Osteoblast (primary cell): ENCODE data around the gene MYO5C. TPM values are rescaled to one million over a fixed set of nuclear protein-coding genes. Genes with fewer than 3 reads are reported as not detected.

Experiments
- DNase-seq: peaks from one replicate; pipeline ENCODE4 v3.0.0; 2011; ENCODE audit warnings: low spot score, mixed read lengths; ENCODE audit not compliant: insufficient read length; ENCODE audit errors: missing footprints
- H2AFZ ChIP-seq: 2 replicates; pipeline ENCODE4 v1.6.0; 2011; ENCODE audit warnings: mild to moderate bottlenecking, low read length
- H3K27ac ChIP-seq: 2 replicates; pipeline ENCODE4 v1.5.1; 2011; ENCODE audit warnings: mild to moderate bottlenecking, low read depth, low read length, moderate library complexity
- H3K27me3 ChIP-seq: 2 replicates; pipeline ENCODE4 v1.6.0; 2012; ENCODE audit warnings: mild to moderate bottlenecking, control low read depth, inconsistent platforms, low read length, moderate library complexity; ENCODE audit not compliant: insufficient read depth
- H3K36me3 ChIP-seq: 2 replicates; pipeline ENCODE4 v1.5.1; 2011; ENCODE audit warnings: mild to moderate bottlenecking, low read length, control low read depth, moderate library complexity; ENCODE audit not compliant: insufficient read depth
- H3K4me1 ChIP-seq: 2 replicates; pipeline ENCODE4 v1.5.1; 2011; ENCODE audit warnings: mild to moderate bottlenecking, low read length, control low read depth, moderate library complexity; ENCODE audit not compliant: insufficient read depth
- H3K4me2 ChIP-seq: 2 replicates; pipeline ENCODE4 v1.6.0; 2011; ENCODE audit warnings: mild to moderate bottlenecking, low read length; ENCODE audit not compliant: insufficient read depth
- H3K4me3 ChIP-seq: fragments of 200-600 bp; sonication (generic); 3 replicates; pipeline ENCODE4 v1.5.1; 2012; ENCODE audit warnings: mild to moderate bottlenecking, low read length, inconsistent platforms; ENCODE audit not compliant: insufficient read depth
- H3K79me2 ChIP-seq: 2 replicates; pipeline ENCODE4 v1.6.0; 2012; ENCODE audit warnings: mild to moderate bottlenecking, low read length, control low read depth, inconsistent platforms; ENCODE audit not compliant: insufficient read depth
- H3K9me3 ChIP-seq: 2 replicates; pipeline ENCODE4 v1.5.1; 2011; ENCODE audit warnings: low read depth, low read length, control low read depth
- H4K20me1 ChIP-seq: 2 replicates; pipeline ENCODE4 v1.6.0; 2012; ENCODE audit warnings: mild to moderate bottlenecking, low read length, control low read depth; ENCODE audit not compliant: insufficient read depth
- total RNA-seq: library from RNA; depleted of rRNA; stranded (reverse); fragments of >200 nt; gene quantifications from 2 replicates; pipeline ENCODE4 v1.2.3, GENCODE V29; 2012
- TF ChIP-seq, protein P1 (sequence below): IDR thresholded peaks from 2 replicates; pipeline ENCODE4 v1.5.1; 2011; ENCODE audit warnings: mild to moderate bottlenecking, low read depth, low read length, moderate library complexity; ENCODE audit errors: extremely low read depth

MYO5C gene
- total RNA-seq, 1 donor, result under 0.01 TPM

DNA sequence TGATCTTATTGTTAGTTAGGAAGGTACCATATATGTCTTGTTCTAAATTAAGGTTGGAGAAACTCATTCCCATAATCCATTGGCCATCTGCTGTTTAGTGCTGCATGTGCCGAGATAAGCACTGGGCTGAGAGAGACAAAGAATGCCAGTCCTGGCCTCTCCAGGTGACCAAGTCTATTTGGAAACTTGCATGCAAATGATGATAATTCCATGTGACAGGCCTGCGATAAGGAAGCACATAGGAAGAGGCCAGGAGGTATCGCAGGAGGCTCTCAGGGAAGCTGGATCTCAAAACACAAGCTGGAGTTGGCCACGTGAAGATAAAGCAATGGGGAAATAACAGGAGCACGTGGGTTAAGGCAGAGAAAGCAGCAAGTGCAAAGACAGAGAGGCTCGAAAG is 39.7 kb downstream of the MYO5C start:
- Histone ChIP-seq H3K4me3 (no peak overlapping the region), H3K4me1 (peaks cover 42% of the 10 kb centered on the region), H3K9me3 (no peaks in the 10 kb centered on the region), H3K27ac (no peak overlapping the region), H2AFZ (no peak overlapping the region), H3K4me2 (no peak overlapping the region), H3K79me2 (no peaks in the 10 kb centered on the region), H3K36me3 (no peaks in the 10 kb centered on the region), H3K27me3 (no peaks in the 10 kb centered on the region), H4K20me1 (no peaks in the 10 kb centered on the region)
- TF ChIP-seq, protein P1, sequence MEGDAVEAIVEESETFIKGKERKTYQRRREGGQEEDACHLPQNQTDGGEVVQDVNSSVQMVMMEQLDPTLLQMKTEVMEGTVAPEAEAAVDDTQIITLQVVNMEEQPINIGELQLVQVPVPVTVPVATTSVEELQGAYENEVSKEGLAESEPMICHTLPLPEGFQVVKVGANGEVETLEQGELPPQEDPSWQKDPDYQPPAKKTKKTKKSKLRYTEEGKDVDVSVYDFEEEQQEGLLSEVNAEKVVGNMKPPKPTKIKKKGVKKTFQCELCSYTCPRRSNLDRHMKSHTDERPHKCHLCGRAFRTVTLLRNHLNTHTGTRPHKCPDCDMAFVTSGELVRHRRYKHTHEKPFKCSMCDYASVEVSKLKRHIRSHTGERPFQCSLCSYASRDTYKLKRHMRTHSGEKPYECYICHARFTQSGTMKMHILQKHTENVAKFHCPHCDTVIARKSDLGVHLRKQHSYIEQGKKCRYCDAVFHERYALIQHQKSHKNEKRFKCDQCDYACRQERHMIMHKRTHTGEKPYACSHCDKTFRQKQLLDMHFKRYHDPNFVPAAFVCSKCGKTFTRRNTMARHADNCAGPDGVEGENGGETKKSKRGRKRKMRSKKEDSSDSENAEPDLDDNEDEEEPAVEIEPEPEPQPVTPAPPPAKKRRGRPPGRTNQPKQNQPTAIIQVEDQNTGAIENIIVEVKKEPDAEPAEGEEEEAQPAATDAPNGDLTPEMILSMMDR, result no peak
- DNase-seq, result no peak

DNA sequence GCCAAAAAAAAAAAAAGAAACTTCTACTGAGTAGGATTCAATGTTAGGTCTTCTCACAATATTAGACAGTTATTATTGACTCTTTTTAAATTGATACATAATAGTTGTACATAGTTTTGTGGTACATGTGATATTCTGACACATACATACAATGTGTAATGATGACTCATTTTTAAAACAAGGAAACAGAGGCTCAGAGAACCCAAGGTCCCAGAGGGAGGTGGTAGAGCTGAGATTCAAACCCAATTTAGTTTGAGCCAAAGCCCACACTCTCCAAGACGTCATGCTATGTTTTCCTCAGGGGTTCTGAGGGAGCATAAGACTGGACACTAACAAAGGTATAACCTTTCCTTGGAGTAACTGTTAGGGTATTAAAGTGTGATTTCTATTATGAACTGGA is 40.6 kb downstream of the MYO5C start:
- no peaks in the 10 kb centered on the region for H3K9me3 ChIP-seq
- no peak for DNase-seq
- H3K27me3 ChIP-seq, result no peaks in the 10 kb centered on the region
- no peaks in the 10 kb centered on the region for H3K36me3 ChIP-seq
- no peak overlapping the region for H3K27ac ChIP-seq
- H3K4me1 ChIP-seq, result peaks cover 42% of the 10 kb centered on the region
- TF ChIP-seq, protein P1, result no peak
- H3K4me2 ChIP-seq, result peak overlapping the region; percentile 44
- H4K20me1 ChIP-seq, result no peaks in the 10 kb centered on the region
- H3K79me2 ChIP-seq, result no peaks in the 10 kb centered on the region
- H3K4me3 ChIP-seq, result no peak overlapping the region
- no peak overlapping the region for H2AFZ ChIP-seq

DNA sequence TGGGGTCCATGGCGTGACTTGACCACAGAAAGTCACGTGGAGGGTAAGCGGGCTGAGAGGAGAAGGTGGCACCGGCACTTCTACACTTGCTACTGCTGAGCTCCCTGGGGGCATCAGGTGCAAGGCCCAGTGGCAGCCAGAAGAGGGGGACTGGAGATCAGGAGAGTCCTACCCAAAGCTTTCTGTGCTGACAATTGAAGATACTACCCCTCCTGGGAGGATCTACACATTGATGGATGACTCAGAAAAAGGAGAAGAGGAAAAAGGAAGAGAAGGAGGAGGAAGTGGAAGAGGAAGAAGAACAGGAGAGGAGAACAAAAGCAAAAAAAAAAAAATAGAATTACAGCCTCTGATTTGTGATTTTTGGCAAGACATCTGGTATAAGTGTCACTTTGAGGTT is 41.2 kb downstream of the MYO5C start:
- H3K4me1 ChIP-seq, result peaks cover 42% of the 10 kb centered on the region
- H3K27ac ChIP-seq, result no peak overlapping the region

DNA sequence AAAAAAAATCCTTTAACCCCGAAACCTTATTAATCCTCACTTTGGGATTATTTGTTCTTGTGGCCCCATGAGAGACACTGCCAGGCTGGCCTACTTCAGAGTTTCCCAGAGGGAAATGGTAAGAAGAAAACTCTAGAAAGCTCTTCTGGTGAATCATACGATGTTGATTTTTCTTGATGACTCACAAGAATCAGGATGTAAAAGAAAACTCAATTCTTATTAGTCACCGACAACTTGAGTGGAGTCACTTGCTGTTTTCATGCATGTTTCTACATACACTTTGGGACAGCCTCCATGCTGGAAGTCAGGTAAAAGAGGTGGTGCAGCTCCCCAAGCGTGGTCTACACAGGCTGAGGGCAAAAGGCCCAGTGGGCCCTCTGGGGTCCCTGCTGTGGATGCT is 42.8 kb downstream of the MYO5C start:
- TF ChIP-seq, protein P1, result no peak
- H3K9me3 ChIP-seq, result no peaks in the 10 kb centered on the region
- H3K4me2 ChIP-seq, result peak overlapping the region; percentile 61

More for the DNA sequence above, 41.2 kb downstream of the MYO5C start:
- Histone ChIP-seq H4K20me1 (no peaks in the 10 kb centered on the region), H3K9me3 (no peaks in the 10 kb centered on the region), H3K4me2 (peak overlapping the region; percentile 5), H3K27me3 (peaks cover 5% of the 10 kb centered on the region), H3K79me2 (no peaks in the 10 kb centered on the region), H2AFZ (no peak overlapping the region), H3K4me3 (no peak overlapping the region), H3K36me3 (no peaks in the 10 kb centered on the region)
- TF ChIP-seq, protein P1, result no peak
- no peak for DNase-seq

More for the DNA sequence above, 42.8 kb downstream of the MYO5C start:
- Histone ChIP-seq H4K20me1 (no peaks in the 10 kb centered on the region), H2AFZ (peak overlapping the region; percentile 22), H3K79me2 (no peaks in the 10 kb centered on the region), H3K4me3 (no peak overlapping the region), H3K27ac (peak overlapping the region; percentile 54), H3K27me3 (peaks cover 15% of the 10 kb centered on the region), H3K36me3 (no peaks in the 10 kb centered on the region), H3K4me1 (peaks cover 39% of the 10 kb centered on the region)
- DNase-seq, result peak; percentile 92
